CD14-positive monocyte (primary cell): ENCODE results near the gene PRTFDC1. TPM values are rescaled to one million over a fixed set of nuclear protein-coding genes. Genes with fewer than 3 reads are reported as not detected.
A peak's percentile ranks its signal among the peaks of the same experiment; 100 is the strongest.

Experiments used
- DNase-seq, 3 donors: peaks; one replicate each; pipeline ENCODE4 v3.0.0-alpha.2; 2011 to 2022
- H2AFZ ChIP-seq: 2 replicates; pipeline ENCODE4 v1.6.0; 2012; ENCODE audit warnings: mild to moderate bottlenecking, low read depth, low read length, inconsistent platforms; ENCODE audit not compliant: insufficient read depth, poor library complexity, severe bottlenecking
- H3K27ac ChIP-seq, 2 donors: 1 replicate in 1 of 2; 2 replicates in 1 of 2; pipeline ENCODE4 v1.5.1; 2012 to 2013; ENCODE audit warnings: low read length in 2 of 2, control low read depth in 1 of 2, inconsistent platforms in 1 of 2, low read depth in 1 of 2, mild to moderate bottlenecking in 1 of 2
- H3K27me3 ChIP-seq, 2 donors: one replicate each; pipeline versions ENCODE4 v1.6.0 to v1.6.1; 2011 to 2013; ENCODE audit warnings: low read length in 2 of 2; ENCODE audit not compliant: control insufficient read depth in 2 of 2, insufficient read depth in 2 of 2
- H3K36me3 ChIP-seq, 2 donors: replicated peaks in 1 of 2; 1 replicate in 1 of 2; 2 replicates in 1 of 2; pipeline versions ENCODE4 v1.5.1 to v1.6.1; 2012 to 2013; ENCODE audit warnings: low read length in 2 of 2, control low read depth in 1 of 2, inconsistent platforms in 1 of 2, mild to moderate bottlenecking in 1 of 2; ENCODE audit not compliant: insufficient read depth in 2 of 2, control insufficient read depth in 1 of 2
- H3K4me1 ChIP-seq, 2 donors: 1 replicate in 1 of 2; 2 replicates in 1 of 2; pipeline versions ENCODE4 v1.5.1 to v1.6.1; 2012 to 2013; ENCODE audit warnings: low read length in 2 of 2, control low read depth in 1 of 2, inconsistent platforms in 1 of 2, mild to moderate bottlenecking in 1 of 2, moderate library complexity in 1 of 2; ENCODE audit not compliant: insufficient read depth in 2 of 2, control insufficient read depth in 1 of 2
- H3K4me2 ChIP-seq: replicated peaks from 2 replicates; pipeline ENCODE3; 2012; ENCODE audit warnings: low read length, moderate library complexity, mild to moderate bottlenecking; ENCODE audit not compliant: poor library complexity, severe bottlenecking; ENCODE audit errors: extremely low read depth
- H3K4me3 ChIP-seq, 3 experiments: fragments of 200-600 bp in 1 of 3; sonication (generic) in 1 of 3; replicated peaks in 1 of 3; 1 replicate in 2 of 3; 2 replicates in 1 of 3; pipeline ENCODE4 v1.5.1; 2011 to 2013; ENCODE audit warnings: low read length in 3 of 3, mild to moderate bottlenecking in 3 of 3, control low read depth in 2 of 3, low read depth in 2 of 3, inconsistent platforms in 1 of 3, moderate library complexity in 1 of 3
- H3K79me2 ChIP-seq: 2 replicates; pipeline ENCODE4 v1.6.0; 2012; ENCODE audit warnings: mild to moderate bottlenecking, control low read depth, inconsistent platforms, low read length, moderate library complexity; ENCODE audit not compliant: insufficient read depth
- H3K9ac ChIP-seq: 2 replicates; pipeline ENCODE4 v1.6.0; 2017; ENCODE audit warnings: low read length, mild to moderate bottlenecking; ENCODE audit not compliant: insufficient read depth, poor library complexity, severe bottlenecking
- H3K9me3 ChIP-seq, 2 donors: replicated peaks in 1 of 2; 1 replicate in 1 of 2; 2 replicates in 1 of 2; pipeline versions ENCODE4 v1.5.1 to v1.6.1; 2012 to 2013; ENCODE audit warnings: low read length in 2 of 2, control low read depth in 1 of 2; ENCODE audit not compliant: control insufficient read depth in 1 of 2, insufficient read depth in 1 of 2
- H4K20me1 ChIP-seq: 2 replicates; pipeline ENCODE4 v1.6.0; 2012; ENCODE audit warnings: mild to moderate bottlenecking, low read length, control low read depth, moderate library complexity; ENCODE audit not compliant: insufficient read depth
- H3K27ac Mint-ChIP-seq, 7 donors: one replicate each; pipeline ENCODE4 v1.8.0; 2020; ENCODE audit warnings: mild to moderate bottlenecking in 7 of 7, mixed read lengths in 7 of 7, moderate library complexity in 6 of 7, inconsistent platforms in 2 of 7
- H3K27me3 Mint-ChIP-seq, 3 donors: one replicate each; pipeline ENCODE4 v1.8.0; 2021 to 2022; ENCODE audit warnings: low read depth in 3 of 3, mild to moderate bottlenecking in 3 of 3, mixed read lengths in 3 of 3, moderate library complexity in 3 of 3, inconsistent platforms in 1 of 3
- H3K36me3 Mint-ChIP-seq, 2 donors: one replicate each; pipeline ENCODE4 v1.8.0; 2020; ENCODE audit warnings: mixed read lengths in 2 of 2, inconsistent platforms in 1 of 2, mild to moderate bottlenecking in 1 of 2
- H3K4me1 Mint-ChIP-seq: one replicate; pipeline ENCODE4 v1.8.0; 2020; ENCODE audit warnings: mild to moderate bottlenecking, mixed read lengths
- H3K4me3 Mint-ChIP-seq, 2 donors: one replicate each; pipeline ENCODE4 v1.8.0; 2020; ENCODE audit warnings: mild to moderate bottlenecking in 2 of 2, mixed read lengths in 2 of 2, moderate library complexity in 1 of 2
- H3K9me3 Mint-ChIP-seq, 7 donors: one replicate each; pipeline ENCODE4 v1.8.0; 2020 to 2022; ENCODE audit warnings: mixed read lengths in 7 of 7, mild to moderate bottlenecking in 6 of 7, moderate library complexity in 6 of 7, inconsistent platforms in 2 of 7
- WGBS: methylation state at CpG from one replicate; pipeline ENCODE4 v1.1.5; 2013; ENCODE audit warnings: missing lambda C conversion rate; ENCODE audit not compliant: insufficient coverage; 5-methylcytosine and 5-hydroxymethylcytosine counted together
- intact Hi-C, 2 donors: fragments of 100-400 bp; cut with micrococcal nuclease; formaldehyde crosslinking; loops; one replicate each; pipeline versions ENCODE4 v1.15.0 to v1.15.1; 2023
- polyA plus RNA-seq, 3 donors: library from polyadenylated mRNA; depleted of rRNA in 1 of 3; unstranded in 2 of 3; stranded (reverse) in 1 of 3; fragments of 300-500 nt in 2 of 3; fragments of >200 nt in 1 of 3; fragmentation: Illumina TruSeq in 2 of 3; gene quantifications; 1 replicate in 2 of 3; 2 replicates in 1 of 3; pipeline ENCODE4 v1.2.3, GENCODE V29; 2012 to 2021
- TF ChIP-seq, protein P1 (sequence below): fragments of 200-600 bp; IDR thresholded peaks from one replicate; pipeline ENCODE4 v1.8.0; 2022; ENCODE audit warnings: antibody characterized with exemption, mild to moderate bottlenecking

The PRTFDC1 gene
- polyA plus RNA-seq, 3 donors, result not detected

DNA sequence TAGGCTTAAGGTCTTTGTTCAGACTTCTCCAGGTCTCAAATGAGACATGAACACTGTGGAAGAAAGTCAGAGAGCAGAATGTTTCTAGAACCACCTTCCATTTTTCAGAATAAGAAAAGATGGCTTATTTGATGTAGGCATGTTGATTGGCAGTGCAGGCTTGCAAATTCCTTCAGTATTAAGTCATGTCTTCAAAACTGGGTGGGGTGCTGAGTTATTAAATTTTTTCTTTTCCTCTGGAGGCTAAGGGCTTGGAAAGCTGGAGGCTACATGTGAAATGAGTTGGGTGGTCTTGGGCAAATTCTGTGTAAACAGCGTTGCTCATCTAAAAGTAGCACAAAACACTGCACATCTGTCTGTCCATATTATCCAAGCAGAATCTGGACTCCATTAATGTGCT, 62.8 kb downstream of the PRTFDC1 start:
- Histone ChIP-seq H4K20me1 (no peaks in the 10 kb centered on the region), H3K9me3 (peaks cover 0 to 8% of the 10 kb centered on the region in 2 donors), H3K4me3 (no peak overlapping the region), H3K9ac (no peak overlapping the region), H3K4me2 (no peak overlapping the region), H3K27ac (no peak overlapping the region), H3K36me3 (no peaks in the 10 kb centered on the region), H3K27me3 (no peaks in the 10 kb centered on the region), H3K4me1 (peaks cover 0 to under 1% of the 10 kb centered on the region in 2 donors), H2AFZ (no peak overlapping the region), H3K79me2 (no peaks in the 10 kb centered on the region)
- Mint-ChIP-seq H3K4me1 (peaks cover 12% of the 10 kb centered on the region), H3K9me3 (peaks cover 6 to 13% (median 7%) of the 10 kb centered on the region in 7 donors), H3K4me3 (no peak overlapping the region), H3K27ac (no peak overlapping the region), H3K27me3 (peaks cover 0 to 5% (median 2%) of the 10 kb centered on the region in 3 donors), H3K36me3 (no peaks in the 10 kb centered on the region)
- intact Hi-C loops, result no loop called here
- no peak for DNase-seq
- WGBS, result no CpG with 5 or more reads among the region's 1 CpG
- TF ChIP-seq, protein P1, sequence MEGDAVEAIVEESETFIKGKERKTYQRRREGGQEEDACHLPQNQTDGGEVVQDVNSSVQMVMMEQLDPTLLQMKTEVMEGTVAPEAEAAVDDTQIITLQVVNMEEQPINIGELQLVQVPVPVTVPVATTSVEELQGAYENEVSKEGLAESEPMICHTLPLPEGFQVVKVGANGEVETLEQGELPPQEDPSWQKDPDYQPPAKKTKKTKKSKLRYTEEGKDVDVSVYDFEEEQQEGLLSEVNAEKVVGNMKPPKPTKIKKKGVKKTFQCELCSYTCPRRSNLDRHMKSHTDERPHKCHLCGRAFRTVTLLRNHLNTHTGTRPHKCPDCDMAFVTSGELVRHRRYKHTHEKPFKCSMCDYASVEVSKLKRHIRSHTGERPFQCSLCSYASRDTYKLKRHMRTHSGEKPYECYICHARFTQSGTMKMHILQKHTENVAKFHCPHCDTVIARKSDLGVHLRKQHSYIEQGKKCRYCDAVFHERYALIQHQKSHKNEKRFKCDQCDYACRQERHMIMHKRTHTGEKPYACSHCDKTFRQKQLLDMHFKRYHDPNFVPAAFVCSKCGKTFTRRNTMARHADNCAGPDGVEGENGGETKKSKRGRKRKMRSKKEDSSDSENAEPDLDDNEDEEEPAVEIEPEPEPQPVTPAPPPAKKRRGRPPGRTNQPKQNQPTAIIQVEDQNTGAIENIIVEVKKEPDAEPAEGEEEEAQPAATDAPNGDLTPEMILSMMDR, result no peak

DNA sequence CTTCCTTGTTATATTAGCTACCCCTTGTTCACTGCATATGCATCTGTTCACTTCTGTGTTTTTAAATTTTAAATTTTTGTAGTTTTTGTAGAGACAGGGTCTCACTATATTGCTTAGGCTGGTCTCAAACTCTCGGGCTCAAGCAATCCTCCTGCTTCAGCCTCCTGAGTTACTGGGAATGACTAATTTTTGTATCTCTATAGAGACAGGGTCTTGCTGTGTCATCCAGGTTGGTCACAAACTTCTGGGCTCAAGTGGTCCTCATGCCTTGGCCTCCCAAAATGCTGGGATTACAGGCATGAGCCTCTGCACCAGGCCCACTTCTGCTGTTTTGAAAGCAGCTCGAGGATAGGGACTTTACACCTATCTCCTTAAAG, 64.6 kb downstream of the PRTFDC1 start:
- no peak overlapping the region for H3K4me2 ChIP-seq

More for the DNA sequence above, 64.6 kb downstream of the PRTFDC1 start:
- intact Hi-C loops, result no loop called here
- Histone ChIP-seq H2AFZ (no peak overlapping the region), H3K27me3 (no peaks in the 10 kb centered on the region), H3K4me3 (no peak overlapping the region), H3K9me3 (peaks cover 0 to 8% of the 10 kb centered on the region in 2 donors), H3K4me1 (peaks cover 6 to 8% of the 10 kb centered on the region in 2 donors), H4K20me1 (no peaks in the 10 kb centered on the region), H3K79me2 (no peaks in the 10 kb centered on the region), H3K36me3 (no peaks in the 10 kb centered on the region), H3K9ac (no peak overlapping the region), H3K27ac (no peak overlapping the region)
- no peaks in the 10 kb centered on the region for H3K36me3 Mint-ChIP-seq
- DNase-seq, result no peak
- H3K4me3 Mint-ChIP-seq, result no peak overlapping the region
- H3K9me3 Mint-ChIP-seq, result peaks cover 6 to 9% (median 7%) of the 10 kb centered on the region in 7 donors
- TF ChIP-seq, protein P1, result no peak
- peaks cover 15% of the 10 kb centered on the region for H3K4me1 Mint-ChIP-seq
- peaks cover 0 to 3% (median 2%) of the 10 kb centered on the region in 3 donors for H3K27me3 Mint-ChIP-seq
- H3K27ac Mint-ChIP-seq, result peak overlapping the region in 3 of 7 donors; percentile 30 to 89 (median 36)
- WGBS, result no CpG with 5 or more reads among the region's 2 CpGs
